Esophagus muscularis mucosa (tissue), 4 donors: Measurements from ENCODE around the gene CBFB. TPM values are rescaled to one million over a fixed set of nuclear protein-coding genes. Genes with fewer than 3 reads are reported as not detected.

Experiments used
- DNase-seq: peaks from one replicate; pipeline ENCODE4 v3.0.0-alpha.2; 2017; ENCODE audit errors: extremely low spot score
- H3K27ac ChIP-seq, 4 donors: fragments of 200-600 bp; sonication (generic); replicated peaks in 1 of 4; 1 replicate in 3 of 4; 2 replicates in 1 of 4; pipeline ENCODE4 v1.5.1; 2016 to 2019; ENCODE audit warnings: mild to moderate bottlenecking in 1 of 4
- H3K27me3 ChIP-seq, 4 donors: fragments of 200-600 bp; sonication (generic); one replicate each; pipeline versions ENCODE4 v1.5.1 to v1.6.0; 2016 to 2019
- H3K36me3 ChIP-seq, 4 donors: fragments of 200-600 bp; sonication (generic); one replicate each; pipeline ENCODE4 v1.5.1; 2016 to 2019
- H3K4me1 ChIP-seq, 4 donors: fragments of 200-600 bp; sonication (generic); one replicate each; pipeline ENCODE4 v1.5.1; 2016 to 2019
- H3K4me3 ChIP-seq, 4 donors: fragments of 200-600 bp; sonication (generic); 1 replicate in 2 of 4; 2 replicates in 2 of 4; pipeline ENCODE4 v1.5.1; 2016 to 2019; ENCODE audit warnings: mild to moderate bottlenecking in 4 of 4, moderate library complexity in 1 of 4
- H3K9me3 ChIP-seq, 4 donors: fragments of 200-600 bp; sonication (generic); 1 replicate in 3 of 4; 2 replicates in 1 of 4; pipeline ENCODE4 v1.5.1; 2016 to 2019
- EP300 ChIP-seq: sonication (generic); formaldehyde crosslinking; IDR thresholded peaks from one replicate; pipeline ENCODE4 v1.6.1; 2017; ENCODE audit warnings: antibody characterized with exemption
- POLR2A ChIP-seq: fragments of 450-650 bp; IDR thresholded peaks from one replicate; pipeline ENCODE4 v1.6.1; 2017; ENCODE audit warnings: antibody characterized with exemption, moderate library complexity, mild to moderate bottlenecking, low read depth
- POLR2AphosphoS5 ChIP-seq, 2 donors: sonication (generic); formaldehyde crosslinking; IDR thresholded peaks; one replicate each; pipeline ENCODE4 v1.6.1; 2017; ENCODE audit warnings: antibody characterized with exemption in 2 of 2
- WGBS: methylation state at CpG from one replicate; pipeline ENCODE4 v1.1.5; 2018; 5-methylcytosine and 5-hydroxymethylcytosine counted together
- intact Hi-C: fragments of 100-400 bp; cut with DNase I; formaldehyde crosslinking; loops from one replicate; pipeline ENCODE4 v1.15.1; 2023
- total RNA-seq, 4 donors: library from RNA; depleted of rRNA; stranded (reverse); fragments of >200 nt; gene quantifications; one replicate each; pipeline versions ENCODE4 v1.1.0 to v1.2.1, GENCODE V29; 2016
- TF ChIP-seq, protein P1 (sequence below), 3 experiments: fragments of 200-600 bp in 2 of 3; fragments of 450-650 bp in 1 of 3; sonication (generic) in 2 of 3; IDR thresholded peaks; one replicate each; pipeline ENCODE4 v1.5.1; 2017 to 2019; ENCODE audit warnings: antibody characterized with exemption in 3 of 3, mild to moderate bottlenecking in 2 of 3, moderate library complexity in 1 of 3

CBFB gene
- total RNA-seq, 4 donors from 2014 or later = 20.6 to 39.8 (median 30.6) TPM

DNA sequence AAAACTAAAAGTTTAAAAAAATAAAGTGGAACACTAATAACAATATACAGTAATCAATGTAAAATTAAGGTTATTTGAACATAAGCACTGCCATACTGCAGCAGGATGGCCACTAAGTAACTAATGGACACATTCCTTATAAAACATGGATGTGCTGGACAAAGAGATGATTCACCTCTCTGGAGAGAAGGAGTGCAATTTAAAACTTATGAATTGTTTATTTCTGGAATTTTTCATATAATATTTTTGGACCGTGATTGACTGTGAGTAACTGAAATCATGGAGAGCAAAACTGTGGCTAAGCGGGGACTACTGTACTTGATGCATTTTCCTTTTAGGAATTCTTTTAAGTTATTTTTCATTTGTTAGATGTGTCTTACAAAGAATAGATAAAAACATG is 21.8 kb downstream of the CBFB start:
- Histone ChIP-seq H3K9me3 (no peaks in the 10 kb centered on the region), H3K4me1 (peaks cover 0 to 22% (median 9%) of the 10 kb centered on the region in 4 donors), H3K27me3 (no peaks in the 10 kb centered on the region), H3K27ac (no peak overlapping the region), H3K4me3 (no peak overlapping the region), H3K36me3 (peaks cover 0 to 18% (median 6%) of the 10 kb centered on the region in 4 donors)
- 82% methylated on average over 2 of the region's 2 CpGs for WGBS
- intact Hi-C loops = no loop called here
- TF ChIP-seq EP300 (no peak), POLR2AphosphoS5 (IDR thresholded peaks at IDR 0.05) (no peak), POLR2A (no peak)
- TF ChIP-seq, protein P1, sequence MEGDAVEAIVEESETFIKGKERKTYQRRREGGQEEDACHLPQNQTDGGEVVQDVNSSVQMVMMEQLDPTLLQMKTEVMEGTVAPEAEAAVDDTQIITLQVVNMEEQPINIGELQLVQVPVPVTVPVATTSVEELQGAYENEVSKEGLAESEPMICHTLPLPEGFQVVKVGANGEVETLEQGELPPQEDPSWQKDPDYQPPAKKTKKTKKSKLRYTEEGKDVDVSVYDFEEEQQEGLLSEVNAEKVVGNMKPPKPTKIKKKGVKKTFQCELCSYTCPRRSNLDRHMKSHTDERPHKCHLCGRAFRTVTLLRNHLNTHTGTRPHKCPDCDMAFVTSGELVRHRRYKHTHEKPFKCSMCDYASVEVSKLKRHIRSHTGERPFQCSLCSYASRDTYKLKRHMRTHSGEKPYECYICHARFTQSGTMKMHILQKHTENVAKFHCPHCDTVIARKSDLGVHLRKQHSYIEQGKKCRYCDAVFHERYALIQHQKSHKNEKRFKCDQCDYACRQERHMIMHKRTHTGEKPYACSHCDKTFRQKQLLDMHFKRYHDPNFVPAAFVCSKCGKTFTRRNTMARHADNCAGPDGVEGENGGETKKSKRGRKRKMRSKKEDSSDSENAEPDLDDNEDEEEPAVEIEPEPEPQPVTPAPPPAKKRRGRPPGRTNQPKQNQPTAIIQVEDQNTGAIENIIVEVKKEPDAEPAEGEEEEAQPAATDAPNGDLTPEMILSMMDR (IDR thresholded peaks at IDR 0.05) = no peak
- DNase-seq = no peak

DNA sequence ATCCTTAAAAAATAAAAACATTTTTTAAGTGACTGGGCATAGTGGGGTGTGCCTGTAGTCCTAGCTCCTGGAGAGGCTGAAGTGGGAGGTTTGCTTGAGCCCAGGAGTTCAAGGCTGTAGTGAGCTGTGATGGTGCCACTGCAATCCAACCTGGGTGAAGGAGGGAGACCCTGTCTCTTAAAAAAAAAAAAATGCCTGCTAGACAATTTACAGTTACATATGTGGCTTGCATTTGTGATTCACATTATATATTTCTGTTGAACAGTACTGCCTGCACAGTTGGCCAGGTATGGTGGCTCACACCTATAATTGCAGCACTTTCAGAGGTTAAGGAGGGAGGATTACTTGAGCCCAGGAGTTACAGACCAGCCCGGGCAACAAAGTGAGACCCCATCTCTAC is 23.4 kb downstream of the CBFB start:
- TF ChIP-seq EP300 (no peak), POLR2AphosphoS5 (IDR thresholded peaks at IDR 0.05) (no peak), POLR2A (no peak)
- TF ChIP-seq, protein P1 (IDR thresholded peaks at IDR 0.05) = no peak
- Histone ChIP-seq H3K4me1 (peaks cover 0 to 19% (median 6%) of the 10 kb centered on the region in 4 donors), H3K4me3 (no peak overlapping the region), H3K36me3 (peaks cover 0 to 10% (median 3%) of the 10 kb centered on the region in 4 donors), H3K9me3 (no peaks in the 10 kb centered on the region), H3K27ac (no peak overlapping the region), H3K27me3 (no peaks in the 10 kb centered on the region)
- intact Hi-C loops = no loop called here
- DNase-seq = no peak
- 90% methylated on average over 1 of the region's 1 CpG for WGBS

DNA sequence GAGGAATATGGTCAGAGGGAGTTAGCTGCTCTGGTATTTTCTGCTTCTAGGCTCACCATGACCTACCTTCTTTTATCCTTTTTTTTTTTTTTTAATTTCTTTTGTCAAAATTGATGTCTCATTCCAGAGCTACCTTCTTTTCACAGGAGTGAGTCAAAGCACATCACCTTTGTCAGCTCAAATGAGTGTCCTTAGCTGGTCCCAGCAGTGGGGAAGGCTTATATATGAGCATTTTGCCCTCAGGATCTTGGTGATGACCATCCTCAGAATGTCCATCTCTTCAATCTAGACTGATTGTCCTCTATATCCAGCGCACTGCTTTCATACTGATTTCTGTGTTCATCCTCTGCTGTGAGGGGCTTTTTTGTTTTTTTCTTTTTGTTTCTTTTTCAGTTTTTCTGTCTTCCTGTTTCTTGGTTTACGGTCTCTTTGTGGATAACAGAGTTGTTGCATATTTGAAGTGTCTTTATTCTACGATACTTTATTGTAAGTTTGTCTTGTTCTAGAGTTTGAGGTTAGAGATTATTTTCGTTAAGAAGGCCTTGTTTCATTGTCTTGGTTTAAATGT is 24.9 kb downstream of the CBFB start:
- peaks cover 0 to 10% (median 3%) of the 10 kb centered on the region in 4 donors for H3K36me3 ChIP-seq
- intact Hi-C loops = no loop called here
- 91% methylated on average over 4 of the region's 4 CpGs for WGBS
- H3K27me3 ChIP-seq = no peaks in the 10 kb centered on the region
- H3K27ac ChIP-seq = no peak overlapping the region
- H3K4me1 ChIP-seq = peaks cover 0 to 11% (median 2%) of the 10 kb centered on the region in 4 donors
- TF ChIP-seq POLR2AphosphoS5 (IDR thresholded peaks at IDR 0.05) = no peak
- TF ChIP-seq, protein P1 (IDR thresholded peaks at IDR 0.05) = no peak
- TF ChIP-seq POLR2A = no peak
- no peak for TF ChIP-seq EP300
- no peaks in the 10 kb centered on the region for H3K9me3 ChIP-seq
- no peak for DNase-seq
- no peak overlapping the region for H3K4me3 ChIP-seq

DNA sequence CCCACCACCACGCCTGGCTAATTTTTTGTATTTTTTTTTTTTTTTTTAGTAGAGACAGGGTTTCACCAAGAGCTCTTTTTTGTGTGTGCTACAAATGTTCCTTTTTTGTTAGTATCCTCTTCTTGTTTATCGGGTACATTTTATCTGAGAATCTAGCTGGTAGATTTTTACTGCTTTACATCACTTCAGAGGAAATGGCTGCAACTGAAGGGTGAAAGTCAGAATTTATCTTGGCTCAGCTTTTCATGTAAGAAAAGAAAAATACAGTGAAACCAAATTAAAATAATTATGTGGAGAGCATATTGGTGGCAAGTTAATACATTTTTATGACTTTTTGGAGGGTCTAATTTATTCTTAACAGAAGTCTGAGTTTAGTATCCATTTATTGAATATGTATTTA is 26.0 kb downstream of the CBFB start:
- TF ChIP-seq EP300 (no peak), POLR2AphosphoS5 (IDR thresholded peaks at IDR 0.05) (no peak), POLR2A (no peak)
- TF ChIP-seq, protein P1 (IDR thresholded peaks at IDR 0.05) = no peak
- Histone ChIP-seq H3K4me3 (no peak overlapping the region), H3K36me3 (peaks cover 0 to under 1% (median 0%) of the 10 kb centered on the region in 4 donors), H3K4me1 (peaks cover 0 to 11% (median 2%) of the 10 kb centered on the region in 4 donors), H3K27ac (no peak overlapping the region), H3K27me3 (no peaks in the 10 kb centered on the region), H3K9me3 (no peaks in the 10 kb centered on the region)
- intact Hi-C loops = no loop called here
- WGBS = 98% methylated on average over 2 of the region's 2 CpGs
- DNase-seq = no peak
